Lower leg skin (tissue), 3 donors: Measurements from ENCODE around the gene ERN1.

Experiments used
- POLR2A ChIP-seq, 2 donors: fragments of 450-650 bp; IDR thresholded peaks; one replicate each; pipeline ENCODE4 v1.6.1; 2016 to 2017; ENCODE audit warnings: antibody characterized with exemption in 2 of 2, mild to moderate bottlenecking in 1 of 2, moderate library complexity in 1 of 2
- TF ChIP-seq, protein P1 (sequence below), 3 donors: fragments of 450-650 bp; IDR thresholded peaks; one replicate each; pipeline ENCODE4 v1.5.1; 2016; ENCODE audit warnings: antibody characterized with exemption in 3 of 3, mild to moderate bottlenecking in 3 of 3, moderate library complexity in 2 of 3

DNA sequence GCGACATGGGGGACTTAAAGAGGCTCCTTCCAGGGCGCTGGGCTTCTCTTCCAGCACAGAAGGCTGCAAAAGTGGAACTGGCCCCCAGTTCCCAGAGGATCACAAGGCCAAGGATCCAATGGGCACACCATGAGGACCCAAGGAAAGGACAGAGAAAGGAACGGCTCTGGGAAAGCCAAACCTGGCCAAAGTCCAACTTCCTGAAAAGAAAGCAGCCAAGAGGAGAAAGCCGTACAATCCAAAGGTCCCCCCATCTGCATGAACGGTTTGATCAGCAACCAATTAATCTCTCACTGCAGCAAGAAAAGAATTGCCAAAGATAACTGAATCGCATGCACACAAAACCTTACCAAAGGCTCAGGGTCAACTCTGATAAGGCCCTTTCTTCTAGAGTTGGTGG is 89.7 kb downstream of the ERN1 start:
- TF ChIP-seq, protein P1, sequence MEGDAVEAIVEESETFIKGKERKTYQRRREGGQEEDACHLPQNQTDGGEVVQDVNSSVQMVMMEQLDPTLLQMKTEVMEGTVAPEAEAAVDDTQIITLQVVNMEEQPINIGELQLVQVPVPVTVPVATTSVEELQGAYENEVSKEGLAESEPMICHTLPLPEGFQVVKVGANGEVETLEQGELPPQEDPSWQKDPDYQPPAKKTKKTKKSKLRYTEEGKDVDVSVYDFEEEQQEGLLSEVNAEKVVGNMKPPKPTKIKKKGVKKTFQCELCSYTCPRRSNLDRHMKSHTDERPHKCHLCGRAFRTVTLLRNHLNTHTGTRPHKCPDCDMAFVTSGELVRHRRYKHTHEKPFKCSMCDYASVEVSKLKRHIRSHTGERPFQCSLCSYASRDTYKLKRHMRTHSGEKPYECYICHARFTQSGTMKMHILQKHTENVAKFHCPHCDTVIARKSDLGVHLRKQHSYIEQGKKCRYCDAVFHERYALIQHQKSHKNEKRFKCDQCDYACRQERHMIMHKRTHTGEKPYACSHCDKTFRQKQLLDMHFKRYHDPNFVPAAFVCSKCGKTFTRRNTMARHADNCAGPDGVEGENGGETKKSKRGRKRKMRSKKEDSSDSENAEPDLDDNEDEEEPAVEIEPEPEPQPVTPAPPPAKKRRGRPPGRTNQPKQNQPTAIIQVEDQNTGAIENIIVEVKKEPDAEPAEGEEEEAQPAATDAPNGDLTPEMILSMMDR (IDR thresholded peaks at IDR 0.05) = no peak
- TF ChIP-seq POLR2A (IDR thresholded peaks at IDR 0.05) = no peak
